Endodermal cell (in vitro differentiated cells): ENCODE measurements around the gene EXD3. TPM values are rescaled to one million over a fixed set of nuclear protein-coding genes. Genes with fewer than 3 reads are reported as not detected.

Experiments used
- DNase-seq: peaks from one replicate; pipeline ENCODE4 v3.0.0-alpha.2; 2017
- H3K27ac ChIP-seq: 2 replicates; pipeline ENCODE4 v1.5.1; 2013; ENCODE audit warnings: mild to moderate bottlenecking, low read depth, low read length, moderate library complexity
- H3K27me3 ChIP-seq: 2 replicates; pipeline ENCODE4 v1.6.1; 2013; ENCODE audit warnings: mild to moderate bottlenecking, low read length, moderate library complexity; ENCODE audit not compliant: insufficient read depth, control insufficient read depth, poor library complexity, severe bottlenecking
- H3K36me3 ChIP-seq: 2 replicates; pipeline ENCODE4 v1.7.0; 2013; ENCODE audit warnings: mild to moderate bottlenecking, low read length, moderate library complexity; ENCODE audit not compliant: control insufficient read depth, insufficient read depth
- H3K4me1 ChIP-seq: one replicate; pipeline ENCODE4 v1.7.0; 2013; ENCODE audit warnings: low read length; ENCODE audit not compliant: control insufficient read depth, insufficient read depth
- H3K4me3 ChIP-seq: 2 replicates; pipeline ENCODE4 v1.5.1; 2013; ENCODE audit warnings: mild to moderate bottlenecking, low read length, moderate library complexity
- H3K9ac ChIP-seq: 2 replicates; pipeline ENCODE4 v1.6.1; 2013; ENCODE audit warnings: mild to moderate bottlenecking, low read length, moderate library complexity; ENCODE audit not compliant: poor library complexity, severe bottlenecking; ENCODE audit errors: extremely low read depth
- H3K9me3 ChIP-seq: 2 replicates; pipeline ENCODE4 v1.6.1; 2013; ENCODE audit warnings: mild to moderate bottlenecking, low read length, moderate library complexity; ENCODE audit not compliant: control insufficient read depth
- H3K27ac Mint-ChIP-seq: 2 replicates; pipeline ENCODE4 v1.8.0; 2020; ENCODE audit warnings: mixed read lengths
- H3K27me3 Mint-ChIP-seq: 2 replicates; pipeline ENCODE4 v1.8.0; 2021; ENCODE audit warnings: mild to moderate bottlenecking, mixed read lengths; ENCODE audit not compliant: insufficient read depth
- H3K36me3 Mint-ChIP-seq: 2 replicates; pipeline ENCODE4 v1.8.0; 2020; ENCODE audit warnings: low read depth, mixed read lengths
- H3K4me1 Mint-ChIP-seq: 2 replicates; pipeline ENCODE4 v1.8.0; 2020; ENCODE audit warnings: mixed read lengths
- H3K4me3 Mint-ChIP-seq: 2 replicates; pipeline ENCODE4 v1.8.0; 2020; ENCODE audit warnings: mild to moderate bottlenecking, moderate library complexity, mixed read lengths
- H3K9me3 Mint-ChIP-seq: 2 replicates; pipeline ENCODE4 v1.8.0; 2020; ENCODE audit warnings: mild to moderate bottlenecking, mixed read lengths
- WGBS, 2 experiments: methylation state at CpG; one replicate each; pipeline versions ENCODE4 v1.1.5 to v1.1.7; 2013; ENCODE audit warnings: missing lambda C conversion rate in 2 of 2, mixed read lengths in 1 of 2; ENCODE audit not compliant: insufficient coverage in 1 of 2, insufficient read length in 1 of 2; 5-methylcytosine and 5-hydroxymethylcytosine counted together
- total RNA-seq, 2 donors: library from RNA; stranded (reverse); fragmentation: NEBNext Ultra II Directional in 1 of 2; extraction: Animal tissue kit (Norgen Biotek cat#: 25700) in 1 of 2; gene quantifications; 2 replicates in 1 of 2; 3 replicates in 1 of 2; pipeline ENCODE4 v1.2.1, GENCODE V29; 2021
- TF ChIP-seq, protein P1 (sequence below): fragments of 200-600 bp; sonication (generic); conservative IDR thresholded peaks from 2 replicates; pipeline ENCODE4 v1.5.0; 2021; ENCODE audit warnings: antibody characterized with exemption, mild to moderate bottlenecking

Gene EXD3
- total RNA-seq, 2 donors from 2014 or later = 15.5 to 31.0 TPM

DNA sequence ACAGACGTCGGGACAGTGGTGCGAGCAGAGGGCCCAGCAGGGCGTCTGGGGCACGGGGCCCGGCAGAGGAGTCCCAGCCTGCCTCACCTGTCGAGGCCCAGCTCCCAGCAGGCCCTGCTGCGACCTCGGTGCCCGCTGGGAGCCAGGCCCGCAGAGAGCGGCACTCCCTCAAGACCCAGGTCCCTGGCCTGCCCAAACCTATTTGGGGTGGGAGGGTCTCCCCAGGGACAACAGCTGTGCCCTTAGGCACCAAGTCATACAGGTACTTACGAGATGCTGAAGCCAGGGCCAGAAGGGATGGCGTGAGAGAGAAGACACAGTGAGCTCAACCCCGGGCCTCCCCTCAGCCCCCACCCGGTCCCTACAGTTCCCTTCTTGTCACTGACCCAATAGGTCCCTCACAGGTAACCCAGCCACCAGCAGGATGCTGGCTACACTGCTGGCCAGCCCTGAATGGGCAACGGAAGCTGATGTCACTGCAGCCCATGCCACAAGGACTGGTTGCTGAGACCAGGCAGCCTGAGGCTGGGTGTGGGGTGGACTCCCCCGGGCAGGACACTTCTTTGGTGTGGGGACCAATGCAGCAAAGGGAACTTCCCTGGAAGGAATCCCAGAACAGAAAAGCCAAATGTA, 32.5 kb upstream of the EXD3 start:
- TF ChIP-seq, protein P1, sequence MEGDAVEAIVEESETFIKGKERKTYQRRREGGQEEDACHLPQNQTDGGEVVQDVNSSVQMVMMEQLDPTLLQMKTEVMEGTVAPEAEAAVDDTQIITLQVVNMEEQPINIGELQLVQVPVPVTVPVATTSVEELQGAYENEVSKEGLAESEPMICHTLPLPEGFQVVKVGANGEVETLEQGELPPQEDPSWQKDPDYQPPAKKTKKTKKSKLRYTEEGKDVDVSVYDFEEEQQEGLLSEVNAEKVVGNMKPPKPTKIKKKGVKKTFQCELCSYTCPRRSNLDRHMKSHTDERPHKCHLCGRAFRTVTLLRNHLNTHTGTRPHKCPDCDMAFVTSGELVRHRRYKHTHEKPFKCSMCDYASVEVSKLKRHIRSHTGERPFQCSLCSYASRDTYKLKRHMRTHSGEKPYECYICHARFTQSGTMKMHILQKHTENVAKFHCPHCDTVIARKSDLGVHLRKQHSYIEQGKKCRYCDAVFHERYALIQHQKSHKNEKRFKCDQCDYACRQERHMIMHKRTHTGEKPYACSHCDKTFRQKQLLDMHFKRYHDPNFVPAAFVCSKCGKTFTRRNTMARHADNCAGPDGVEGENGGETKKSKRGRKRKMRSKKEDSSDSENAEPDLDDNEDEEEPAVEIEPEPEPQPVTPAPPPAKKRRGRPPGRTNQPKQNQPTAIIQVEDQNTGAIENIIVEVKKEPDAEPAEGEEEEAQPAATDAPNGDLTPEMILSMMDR = no peak
- Histone ChIP-seq H3K36me3 (peaks cover 19% of the 10 kb centered on the region), H3K4me3 (no peak overlapping the region), H3K4me1 (peaks cover 4% of the 10 kb centered on the region), H3K27me3 (no peaks in the 10 kb centered on the region), H3K27ac (no peak overlapping the region), H3K9me3 (no peaks in the 10 kb centered on the region), H3K9ac (no peak overlapping the region)
- no peak for DNase-seq
- Mint-ChIP-seq H3K27ac (no peak overlapping the region), H3K9me3 (no peaks in the 10 kb centered on the region), H3K27me3 (peaks cover 6% of the 10 kb centered on the region), H3K36me3 (peaks cover 14% of the 10 kb centered on the region), H3K4me3 (no peak overlapping the region), H3K4me1 (peaks cover 1% of the 10 kb centered on the region)
- WGBS, 2 experiments = 91 to 98% methylated on average over 13 to 18 of the region's 18 CpGs

DNA sequence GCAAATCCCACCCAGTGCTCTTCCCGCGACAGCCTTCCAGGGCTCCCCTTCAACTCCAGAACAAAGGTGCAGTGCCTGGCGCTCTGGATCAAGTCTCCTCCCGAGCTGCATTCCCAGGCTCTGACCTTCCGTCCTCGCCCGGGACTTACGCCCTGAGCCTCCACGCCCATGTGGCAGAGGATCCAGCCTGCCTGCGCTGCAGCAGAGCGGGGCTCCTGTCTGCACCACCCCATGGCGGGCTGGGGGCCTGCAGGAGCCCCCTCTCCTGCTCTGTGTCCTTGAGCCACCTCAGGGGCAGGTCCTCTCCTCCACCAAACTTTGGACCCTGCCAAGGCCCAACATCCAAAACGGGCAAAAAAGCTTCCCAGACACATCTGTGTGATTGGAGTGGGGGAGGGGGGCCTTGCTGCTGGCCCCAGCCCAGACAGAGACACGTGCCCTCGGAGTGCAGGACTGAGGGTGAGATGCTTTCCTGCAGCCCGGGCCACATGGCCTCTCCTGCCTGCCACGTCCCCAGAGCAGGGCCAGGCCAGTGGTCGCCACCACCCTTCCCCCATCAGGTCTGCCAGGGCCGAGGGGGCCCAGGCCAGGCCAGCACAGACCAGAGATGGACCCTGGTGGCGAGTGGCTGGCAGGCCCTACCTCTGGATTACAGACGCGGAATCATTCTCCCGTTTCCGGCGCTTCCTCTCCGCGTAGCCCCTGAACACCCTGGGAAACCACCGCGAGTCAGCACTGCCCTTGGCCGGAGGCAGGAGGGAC, 31.8 kb upstream of the EXD3 start:
- H3K9ac ChIP-seq = no peak overlapping the region
- peaks cover 15% of the 10 kb centered on the region for H3K36me3 Mint-ChIP-seq
- no peak overlapping the region for H3K4me3 ChIP-seq
- H3K27ac ChIP-seq = peak overlapping the region; percentile 40
- H3K4me1 Mint-ChIP-seq = peaks cover 1% of the 10 kb centered on the region
- H3K9me3 ChIP-seq = no peaks in the 10 kb centered on the region
- H3K4me3 Mint-ChIP-seq = peak overlapping the region; percentile 48
- TF ChIP-seq, protein P1 = no peak
- 86 to 92% methylated on average over 18 to 30 of the region's 30 CpGs for WGBS, 2 experiments
- H3K4me1 ChIP-seq = peaks cover 4% of the 10 kb centered on the region
- no peaks in the 10 kb centered on the region for H3K9me3 Mint-ChIP-seq
- H3K27me3 Mint-ChIP-seq = peaks cover 2% of the 10 kb centered on the region
- H3K36me3 ChIP-seq = peaks cover 19% of the 10 kb centered on the region
- DNase-seq = peak; percentile 84
- H3K27ac Mint-ChIP-seq = peak overlapping the region; percentile 97
- H3K27me3 ChIP-seq = no peaks in the 10 kb centered on the region

DNA sequence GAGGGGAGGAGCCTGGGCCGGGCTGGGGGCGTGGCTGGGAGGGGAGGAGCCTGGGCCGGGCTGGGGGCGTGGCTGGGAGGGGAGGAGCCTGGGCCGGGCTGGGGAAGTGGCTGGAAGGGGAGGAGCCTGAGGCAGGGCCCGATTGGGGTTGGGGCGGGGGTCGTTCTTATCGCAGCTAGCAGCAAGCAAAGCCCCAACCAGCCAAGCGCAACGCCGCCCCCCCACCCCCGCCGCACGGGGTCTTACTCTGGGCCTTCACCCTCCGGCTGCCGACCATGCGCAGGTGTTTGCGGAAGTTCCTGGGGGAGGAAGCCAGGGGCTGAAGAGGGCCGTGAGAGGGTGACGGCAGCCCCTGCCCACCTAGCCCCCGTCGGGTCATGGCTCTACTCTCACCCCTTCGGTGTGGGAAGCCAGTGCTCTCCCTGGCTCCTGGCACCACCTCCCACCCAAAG, 31.2 kb upstream of the EXD3 start:
- no peaks in the 10 kb centered on the region for H3K27me3 ChIP-seq
- H3K27me3 Mint-ChIP-seq = no peaks in the 10 kb centered on the region
- H3K4me3 ChIP-seq = no peak overlapping the region
- H3K9ac ChIP-seq = peak overlapping the region; percentile 20
- peak; percentile 90 for DNase-seq
- peaks cover 4% of the 10 kb centered on the region for H3K4me1 ChIP-seq
- peak overlapping the region; percentile 40 for H3K27ac ChIP-seq
- peaks cover 19% of the 10 kb centered on the region for H3K36me3 Mint-ChIP-seq
- peak overlapping the region; percentile 48 for H3K4me3 Mint-ChIP-seq
- H3K4me1 Mint-ChIP-seq = peaks cover 1% of the 10 kb centered on the region
- H3K9me3 ChIP-seq = no peaks in the 10 kb centered on the region
- no peaks in the 10 kb centered on the region for H3K9me3 Mint-ChIP-seq
- H3K36me3 ChIP-seq = peaks cover 19% of the 10 kb centered on the region
- 37 to 41% methylated on average over 12 to 20 of the region's 24 CpGs for WGBS, 2 experiments
- TF ChIP-seq, protein P1 = no peak
- H3K27ac Mint-ChIP-seq = peak overlapping the region; percentile 97
